WTC11 (cell line): ENCODE data around the gene HHAT. TPM values are rescaled to one million over a fixed set of nuclear protein-coding genes. Genes with fewer than 3 reads are reported as not detected.

Experiments used
- ATAC-seq: fragments of 200-7000 bp; cut with Tn5 transposase; 2 replicates; pipeline ENCODE4 v1.10.0; 2021; ENCODE audit warnings: mild to moderate bottlenecking, moderate library complexity
- CTCF ChIA-PET: fragments of 300-600 bp; sonication (Branson Sonifier 250); formaldehyde crosslinking; loops from one replicate; lab custom pipeline; 2021; ENCODE audit warnings: antibody characterized with exemption; lab: Charles Lee
- POLR2A ChIA-PET: fragments of 350-600 bp; sonication (Branson Sonifier 250); formaldehyde crosslinking; loops from one replicate; lab custom pipeline; 2021; ENCODE audit warnings: antibody characterized with exemption; lab: Charles Lee
- DNase-seq: peaks from one replicate; pipeline ENCODE4 v3.0.0; 2021; ENCODE audit warnings: low spot score
- H3K27ac Mint-ChIP-seq: 2 replicates; pipeline ENCODE4 v1.8.0; 2021; ENCODE audit warnings: mixed read lengths
- H3K27me3 Mint-ChIP-seq: 2 replicates; pipeline ENCODE4 v1.8.0; 2021; ENCODE audit warnings: low read depth, mild to moderate bottlenecking, moderate library complexity, mixed read lengths
- H3K36me3 Mint-ChIP-seq: 2 replicates; pipeline ENCODE4 v1.8.0; 2021; ENCODE audit warnings: mixed read lengths
- H3K4me1 Mint-ChIP-seq: 2 replicates; pipeline ENCODE4 v1.8.0; 2022; ENCODE audit warnings: mixed read lengths
- H3K4me3 Mint-ChIP-seq: 2 replicates; pipeline ENCODE4 v1.8.0; 2021; ENCODE audit warnings: mild to moderate bottlenecking, moderate library complexity, mixed read lengths
- H3K9me3 Mint-ChIP-seq: 2 replicates; pipeline ENCODE4 v1.8.0; 2021; ENCODE audit warnings: mixed read lengths
- CBFB ChIP-seq: sonication (generic); formaldehyde crosslinking; IDR thresholded peaks from 2 replicates; pipeline ENCODE4 v1.8.1; 2022; ENCODE audit warnings: mild to moderate bottlenecking, low read depth, missing genetic modification reagents
- ELF4 ChIP-seq: sonication (generic); formaldehyde crosslinking; IDR thresholded peaks from 2 replicates; pipeline ENCODE4 v1.8.1; 2022; ENCODE audit warnings: low read depth, mild to moderate bottlenecking, moderate library complexity, missing genetic modification reagents
- IRF2 ChIP-seq: sonication (generic); formaldehyde crosslinking; IDR thresholded peaks from 2 replicates; pipeline ENCODE4 v1.8.0; 2022; ENCODE audit warnings: low read depth, missing genetic modification reagents, borderline replicate concordance
- MXD4 ChIP-seq: fragments of 250-450 bp; sonication (Bioruptor Pico); IDR thresholded peaks from 2 replicates; pipeline ENCODE4 v1.8.0; 2021; ENCODE audit warnings: mild to moderate bottlenecking, moderate library complexity, borderline replicate concordance
- NFE2L1 ChIP-seq: sonication (generic); formaldehyde crosslinking; IDR thresholded peaks from 2 replicates; pipeline ENCODE4 v1.8.1; 2023; ENCODE audit warnings: missing genetic modification reagents
- PRRX2 ChIP-seq: fragments of 250-450 bp; sonication (Bioruptor Pico); IDR thresholded peaks from 2 replicates; pipeline ENCODE4 v1.8.0; 2021; ENCODE audit warnings: mild to moderate bottlenecking
- ZNF423 ChIP-seq: fragments of 250-450 bp; sonication (Bioruptor Pico); IDR thresholded peaks from 2 replicates; pipeline ENCODE4 v2.1.2; 2022; ENCODE audit warnings: mild to moderate bottlenecking, moderate library complexity
- ZNF671 ChIP-seq: fragments of 250-450 bp; sonication (Bioruptor Pico); IDR thresholded peaks from 2 replicates; pipeline ENCODE4 v1.8.0; 2021; ENCODE audit warnings: mild to moderate bottlenecking
- total RNA-seq: library from RNA; stranded (reverse); gene quantifications from 3 replicates; pipeline ENCODE4 v1.2.3, GENCODE V29; 2021
- TF ChIP-seq, protein P1 (sequence below): sonication (generic); formaldehyde crosslinking; IDR thresholded peaks from 2 replicates; pipeline ENCODE4 v1.8.0; 2022; ENCODE audit warnings: missing genetic modification reagents
- TF ChIP-seq, protein P2 (sequence below): fragments of 250-450 bp; sonication (Bioruptor Pico); IDR thresholded peaks from 2 replicates; pipeline ENCODE4 v1.9.0; 2021; ENCODE audit warnings: moderate library complexity, mild to moderate bottlenecking, inconsistent platforms, borderline replicate concordance
- TF ChIP-seq, protein P3 (sequence below): sonication (generic); formaldehyde crosslinking; IDR thresholded peaks from 2 replicates; pipeline ENCODE4 v1.8.1; 2023; ENCODE audit warnings: mild to moderate bottlenecking, missing genetic modification reagents, borderline replicate concordance
- TF ChIP-seq, protein P4 (sequence below): sonication (generic); formaldehyde crosslinking; IDR thresholded peaks from 2 replicates; pipeline ENCODE4 v1.8.1; 2023; ENCODE audit warnings: mild to moderate bottlenecking, missing genetic modification reagents
- TF ChIP-seq, protein P5 (sequence below): fragments of 250-450 bp; sonication (Bioruptor Pico); IDR thresholded peaks from 2 replicates; pipeline ENCODE4 v1.9.0; 2021; ENCODE audit warnings: mild to moderate bottlenecking

Gene HHAT
- total RNA-seq, 1 experiment from 2014 or later: 0.39 TPM

DNA sequence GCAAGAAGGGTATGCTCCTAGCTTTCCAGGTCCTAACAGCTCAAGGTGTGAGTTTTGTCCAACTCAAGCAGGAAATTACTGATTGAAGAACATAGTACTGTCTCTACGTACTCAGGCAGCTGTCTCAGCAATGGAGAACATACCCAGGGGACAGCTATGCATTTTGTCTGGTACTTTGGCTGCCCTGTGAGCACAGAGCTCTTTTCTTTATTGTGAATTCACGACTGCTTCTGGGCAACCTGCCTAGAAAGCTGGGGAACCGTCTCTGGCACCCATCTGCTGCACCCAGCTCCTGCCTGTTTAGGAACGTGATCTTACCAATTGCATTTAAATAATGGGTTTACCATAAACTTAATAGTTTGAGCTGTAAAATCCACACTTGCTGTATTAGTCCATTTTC lies 258.1 kb downstream of the HHAT start (continued):
- TF ChIP-seq, protein P1, sequence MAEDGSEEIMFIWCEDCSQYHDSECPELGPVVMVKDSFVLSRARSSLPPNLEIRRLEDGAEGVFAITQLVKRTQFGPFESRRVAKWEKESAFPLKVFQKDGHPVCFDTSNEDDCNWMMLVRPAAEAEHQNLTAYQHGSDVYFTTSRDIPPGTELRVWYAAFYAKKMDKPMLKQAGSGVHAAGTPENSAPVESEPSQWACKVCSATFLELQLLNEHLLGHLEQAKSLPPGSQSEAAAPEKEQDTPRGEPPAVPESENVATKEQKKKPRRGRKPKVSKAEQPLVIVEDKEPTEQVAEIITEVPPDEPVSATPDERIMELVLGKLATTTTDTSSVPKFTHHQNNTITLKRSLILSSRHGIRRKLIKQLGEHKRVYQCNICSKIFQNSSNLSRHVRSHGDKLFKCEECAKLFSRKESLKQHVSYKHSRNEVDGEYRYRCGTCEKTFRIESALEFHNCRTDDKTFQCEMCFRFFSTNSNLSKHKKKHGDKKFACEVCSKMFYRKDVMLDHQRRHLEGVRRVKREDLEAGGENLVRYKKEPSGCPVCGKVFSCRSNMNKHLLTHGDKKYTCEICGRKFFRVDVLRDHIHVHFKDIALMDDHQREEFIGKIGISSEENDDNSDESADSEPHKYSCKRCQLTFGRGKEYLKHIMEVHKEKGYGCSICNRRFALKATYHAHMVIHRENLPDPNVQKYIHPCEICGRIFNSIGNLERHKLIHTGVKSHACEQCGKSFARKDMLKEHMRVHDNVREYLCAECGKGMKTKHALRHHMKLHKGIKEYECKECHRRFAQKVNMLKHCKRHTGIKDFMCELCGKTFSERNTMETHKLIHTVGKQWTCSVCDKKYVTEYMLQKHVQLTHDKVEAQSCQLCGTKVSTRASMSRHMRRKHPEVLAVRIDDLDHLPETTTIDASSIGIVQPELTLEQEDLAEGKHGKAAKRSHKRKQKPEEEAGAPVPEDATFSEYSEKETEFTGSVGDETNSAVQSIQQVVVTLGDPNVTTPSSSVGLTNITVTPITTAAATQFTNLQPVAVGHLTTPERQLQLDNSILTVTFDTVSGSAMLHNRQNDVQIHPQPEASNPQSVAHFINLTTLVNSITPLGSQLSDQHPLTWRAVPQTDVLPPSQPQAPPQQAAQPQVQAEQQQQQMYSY: no peak
- TF ChIP-seq PRRX2 (CRISPR knock-in tag) (no peak), ZNF423 (CRISPR knock-in tag) (no peak), NFE2L1 (CRISPR knock-in tag) (no peak), CBFB (no peak), ELF4 (no peak), ZNF671 (CRISPR knock-in tag) (no peak)
- TF ChIP-seq, protein P2, sequence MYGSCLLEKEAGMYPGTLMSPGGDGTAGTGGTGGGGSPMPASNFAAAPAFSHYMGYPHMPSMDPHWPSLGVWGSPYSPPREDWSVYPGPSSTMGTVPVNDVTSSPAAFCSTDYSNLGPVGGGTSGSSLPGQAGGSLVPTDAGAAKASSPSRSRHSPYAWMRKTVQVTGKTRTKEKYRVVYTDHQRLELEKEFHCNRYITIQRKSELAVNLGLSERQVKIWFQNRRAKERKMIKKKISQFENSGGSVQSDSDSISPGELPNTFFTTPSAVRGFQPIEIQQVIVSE (CRISPR knock-in tag): no peak
- TF ChIP-seq, protein P3, sequence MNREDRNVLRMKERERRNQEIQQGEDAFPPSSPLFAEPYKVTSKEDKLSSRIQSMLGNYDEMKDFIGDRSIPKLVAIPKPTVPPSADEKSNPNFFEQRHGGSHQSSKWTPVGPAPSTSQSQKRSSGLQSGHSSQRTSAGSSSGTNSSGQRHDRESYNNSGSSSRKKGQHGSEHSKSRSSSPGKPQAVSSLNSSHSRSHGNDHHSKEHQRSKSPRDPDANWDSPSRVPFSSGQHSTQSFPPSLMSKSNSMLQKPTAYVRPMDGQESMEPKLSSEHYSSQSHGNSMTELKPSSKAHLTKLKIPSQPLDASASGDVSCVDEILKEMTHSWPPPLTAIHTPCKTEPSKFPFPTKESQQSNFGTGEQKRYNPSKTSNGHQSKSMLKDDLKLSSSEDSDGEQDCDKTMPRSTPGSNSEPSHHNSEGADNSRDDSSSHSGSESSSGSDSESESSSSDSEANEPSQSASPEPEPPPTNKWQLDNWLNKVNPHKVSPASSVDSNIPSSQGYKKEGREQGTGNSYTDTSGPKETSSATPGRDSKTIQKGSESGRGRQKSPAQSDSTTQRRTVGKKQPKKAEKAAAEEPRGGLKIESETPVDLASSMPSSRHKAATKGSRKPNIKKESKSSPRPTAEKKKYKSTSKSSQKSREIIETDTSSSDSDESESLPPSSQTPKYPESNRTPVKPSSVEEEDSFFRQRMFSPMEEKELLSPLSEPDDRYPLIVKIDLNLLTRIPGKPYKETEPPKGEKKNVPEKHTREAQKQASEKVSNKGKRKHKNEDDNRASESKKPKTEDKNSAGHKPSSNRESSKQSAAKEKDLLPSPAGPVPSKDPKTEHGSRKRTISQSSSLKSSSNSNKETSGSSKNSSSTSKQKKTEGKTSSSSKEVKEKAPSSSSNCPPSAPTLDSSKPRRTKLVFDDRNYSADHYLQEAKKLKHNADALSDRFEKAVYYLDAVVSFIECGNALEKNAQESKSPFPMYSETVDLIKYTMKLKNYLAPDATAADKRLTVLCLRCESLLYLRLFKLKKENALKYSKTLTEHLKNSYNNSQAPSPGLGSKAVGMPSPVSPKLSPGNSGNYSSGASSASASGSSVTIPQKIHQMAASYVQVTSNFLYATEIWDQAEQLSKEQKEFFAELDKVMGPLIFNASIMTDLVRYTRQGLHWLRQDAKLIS (CRISPR knock-in tag): no peak
- TF ChIP-seq, protein P4, sequence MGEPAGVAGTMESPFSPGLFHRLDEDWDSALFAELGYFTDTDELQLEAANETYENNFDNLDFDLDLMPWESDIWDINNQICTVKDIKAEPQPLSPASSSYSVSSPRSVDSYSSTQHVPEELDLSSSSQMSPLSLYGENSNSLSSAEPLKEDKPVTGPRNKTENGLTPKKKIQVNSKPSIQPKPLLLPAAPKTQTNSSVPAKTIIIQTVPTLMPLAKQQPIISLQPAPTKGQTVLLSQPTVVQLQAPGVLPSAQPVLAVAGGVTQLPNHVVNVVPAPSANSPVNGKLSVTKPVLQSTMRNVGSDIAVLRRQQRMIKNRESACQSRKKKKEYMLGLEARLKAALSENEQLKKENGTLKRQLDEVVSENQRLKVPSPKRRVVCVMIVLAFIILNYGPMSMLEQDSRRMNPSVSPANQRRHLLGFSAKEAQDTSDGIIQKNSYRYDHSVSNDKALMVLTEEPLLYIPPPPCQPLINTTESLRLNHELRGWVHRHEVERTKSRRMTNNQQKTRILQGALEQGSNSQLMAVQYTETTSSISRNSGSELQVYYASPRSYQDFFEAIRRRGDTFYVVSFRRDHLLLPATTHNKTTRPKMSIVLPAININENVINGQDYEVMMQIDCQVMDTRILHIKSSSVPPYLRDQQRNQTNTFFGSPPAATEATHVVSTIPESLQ: no peak
- TF ChIP-seq, protein P5, sequence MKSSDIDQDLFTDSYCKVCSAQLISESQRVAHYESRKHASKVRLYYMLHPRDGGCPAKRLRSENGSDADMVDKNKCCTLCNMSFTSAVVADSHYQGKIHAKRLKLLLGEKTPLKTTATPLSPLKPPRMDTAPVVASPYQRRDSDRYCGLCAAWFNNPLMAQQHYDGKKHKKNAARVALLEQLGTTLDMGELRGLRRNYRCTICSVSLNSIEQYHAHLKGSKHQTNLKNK (CRISPR knock-in tag): no peak

DNA sequence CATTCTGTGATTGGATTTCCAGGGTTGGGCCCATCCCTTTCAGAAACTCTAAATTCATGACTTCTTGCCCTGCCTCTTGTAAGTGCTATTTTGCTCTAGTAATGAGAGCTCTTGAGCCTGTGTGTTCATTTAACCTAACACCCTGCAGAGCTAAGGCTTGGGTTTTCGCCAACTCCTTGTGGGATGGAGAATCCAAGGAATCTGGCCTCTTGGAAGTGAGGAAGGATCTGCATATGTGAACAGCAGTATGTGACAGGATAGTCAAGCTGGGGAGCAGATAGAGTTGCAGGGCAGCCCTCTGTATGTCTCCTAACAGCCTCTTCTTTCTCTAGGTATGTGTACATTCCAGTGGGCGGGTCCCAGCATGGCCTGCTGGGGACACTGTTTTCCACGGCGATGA lies 258.9 kb downstream of the HHAT start:
- no peak for DNase-seq
- H3K36me3 Mint-ChIP-seq: peaks cover 4% of the 10 kb centered on the region; the same call in 1 of the 2 replicates
- ATAC-seq: no peak; the same call in 1 of the 2 replicates

More for the DNA sequence above, 258.9 kb downstream of the HHAT start:
- Mint-ChIP-seq H3K27ac (no peak overlapping the region), H3K4me1 (no peaks in the 10 kb centered on the region), H3K4me3 (no peak overlapping the region), H3K9me3 (peaks cover 29% of the 10 kb centered on the region), H3K27me3 (no peaks in the 10 kb centered on the region; the same call in 1 of the 2 replicates)
- ChIA-PET POLR2A (no interaction called here), CTCF (interaction anchor here (1.2 to 5.2 kb wide), 2 partner anchors 139 to 547 kb away, joined by 3 to 53 read pairs; partner anchors contain the start of gene KCNH1)
- TF ChIP-seq MXD4 (CRISPR knock-in tag): no peak
- TF ChIP-seq, protein P2 (CRISPR knock-in tag): no peak
- no peak for TF ChIP-seq IRF2 (CRISPR knock-in tag)
- TF ChIP-seq, protein P3 (CRISPR knock-in tag): no peak
